GOT3 (cell line): Measurements from ENCODE around the gene TBC1D9B.

Experiments used
- DNase-seq: peaks from one replicate; lab custom pipeline; 2025; ENCODE audit warnings: mixed read lengths; lab: John Stamatoyannopoulos, UW

The TBC1D9B gene

GRCh38 chr5:179820483-179821297 lies 87.0 kb downstream of the TBC1D9B start, which contains the start of gene SQSTM1:
TSS of gene SQSTM1 (plus strand) at chr5:179820905. CDS start at chr5:179820937, 32 bp downstream.
- DNase-seq, result peak; percentile 81

GRCh38 chr5:179820127-179820482 lies 87.6 kb downstream of the TBC1D9B start:
- DNase-seq, result no peak

GRCh38 chr5:179819296-179820126 lies 88.2 kb downstream of the TBC1D9B start:
- peak; percentile 54 for DNase-seq

GRCh38 chr5:179818746-179819295 lies 88.9 kb downstream of the TBC1D9B start:
- peak; percentile 68 for DNase-seq

GRCh38 chr5:179817890-179818745 lies 89.6 kb downstream of the TBC1D9B start:
- no peak for DNase-seq

GRCh38 chr5:179817470-179817840 lies 90.2 kb downstream of the TBC1D9B start:
- DNase-seq, result no peak

- DNase-seq, result no peak
Measured at GRCh38 chr5:179816796-179817469, 90.8 kb downstream of the TBC1D9B start.

- DNase-seq, result no peak
Measured at GRCh38 chr5:179816401-179816795, 91.3 kb downstream of the TBC1D9B start.

GRCh38 chr5:179815491-179816249 lies 92.0 kb downstream of the TBC1D9B start:
- DNase-seq, result no peak

- no peak for DNase-seq
Measured at GRCh38 chr5:179814090-179814489, 93.6 kb downstream of the TBC1D9B start.

- DNase-seq, result no peak
Measured at GRCh38 chr5:179812997-179813607, 94.6 kb downstream of the TBC1D9B start.

GRCh38 chr5:179812135-179812825 lies 95.4 kb downstream of the TBC1D9B start:
- no peak for DNase-seq
